ENCODE data around the gene MUS81. TPM values are rescaled to one million over a fixed set of nuclear protein-coding genes. Genes with fewer than 3 reads are reported as not detected.

The MUS81 gene
- total and polyA plus RNA-seq, 2 of the 13 experiments (the other 11 are each of a cell fraction or from before 2014, with no cell fraction given): 25.6 to 30.2 TPM

DNA sequence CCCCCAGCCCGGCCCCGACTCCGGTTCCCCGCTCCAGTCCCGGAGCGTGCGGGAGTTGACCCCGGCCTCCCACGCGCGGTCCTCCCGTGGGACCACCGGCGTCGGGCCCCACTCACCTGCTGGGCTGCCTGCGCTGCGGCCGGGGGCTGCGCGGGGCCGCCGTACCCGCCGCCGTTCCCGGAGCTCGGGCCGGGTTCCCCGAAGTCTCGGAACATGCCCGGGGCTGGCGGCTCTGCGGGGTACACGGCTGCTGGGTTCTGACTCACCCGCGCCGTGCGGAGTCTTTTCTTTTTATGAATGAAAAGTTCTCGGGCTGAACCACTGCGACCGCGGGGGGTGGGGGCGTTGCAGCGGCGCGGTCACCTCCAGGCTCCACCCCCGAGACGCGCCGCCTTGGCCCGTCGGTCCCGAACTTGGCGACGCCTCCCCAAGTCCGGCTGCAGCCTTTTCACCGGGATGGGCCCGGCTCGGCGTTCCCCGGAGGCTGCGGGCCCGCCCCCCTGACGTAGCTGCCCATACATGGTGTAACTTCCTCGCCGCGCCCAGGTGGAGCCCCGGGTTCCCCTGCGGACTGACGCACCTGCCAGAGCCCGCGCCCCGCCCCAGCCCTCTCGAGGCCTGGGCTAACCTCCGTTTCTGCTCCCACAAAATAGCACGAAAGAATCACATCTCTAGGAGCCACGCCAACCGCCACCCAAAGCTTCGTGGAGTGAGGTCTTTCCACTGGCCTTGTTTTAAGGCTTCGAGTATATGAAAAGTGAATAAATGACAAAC lies 40.1 kb downstream of the MUS81 start, which contains the start of gene FOSL1 (continued):
- TF ChIP-seq, protein P1, sequence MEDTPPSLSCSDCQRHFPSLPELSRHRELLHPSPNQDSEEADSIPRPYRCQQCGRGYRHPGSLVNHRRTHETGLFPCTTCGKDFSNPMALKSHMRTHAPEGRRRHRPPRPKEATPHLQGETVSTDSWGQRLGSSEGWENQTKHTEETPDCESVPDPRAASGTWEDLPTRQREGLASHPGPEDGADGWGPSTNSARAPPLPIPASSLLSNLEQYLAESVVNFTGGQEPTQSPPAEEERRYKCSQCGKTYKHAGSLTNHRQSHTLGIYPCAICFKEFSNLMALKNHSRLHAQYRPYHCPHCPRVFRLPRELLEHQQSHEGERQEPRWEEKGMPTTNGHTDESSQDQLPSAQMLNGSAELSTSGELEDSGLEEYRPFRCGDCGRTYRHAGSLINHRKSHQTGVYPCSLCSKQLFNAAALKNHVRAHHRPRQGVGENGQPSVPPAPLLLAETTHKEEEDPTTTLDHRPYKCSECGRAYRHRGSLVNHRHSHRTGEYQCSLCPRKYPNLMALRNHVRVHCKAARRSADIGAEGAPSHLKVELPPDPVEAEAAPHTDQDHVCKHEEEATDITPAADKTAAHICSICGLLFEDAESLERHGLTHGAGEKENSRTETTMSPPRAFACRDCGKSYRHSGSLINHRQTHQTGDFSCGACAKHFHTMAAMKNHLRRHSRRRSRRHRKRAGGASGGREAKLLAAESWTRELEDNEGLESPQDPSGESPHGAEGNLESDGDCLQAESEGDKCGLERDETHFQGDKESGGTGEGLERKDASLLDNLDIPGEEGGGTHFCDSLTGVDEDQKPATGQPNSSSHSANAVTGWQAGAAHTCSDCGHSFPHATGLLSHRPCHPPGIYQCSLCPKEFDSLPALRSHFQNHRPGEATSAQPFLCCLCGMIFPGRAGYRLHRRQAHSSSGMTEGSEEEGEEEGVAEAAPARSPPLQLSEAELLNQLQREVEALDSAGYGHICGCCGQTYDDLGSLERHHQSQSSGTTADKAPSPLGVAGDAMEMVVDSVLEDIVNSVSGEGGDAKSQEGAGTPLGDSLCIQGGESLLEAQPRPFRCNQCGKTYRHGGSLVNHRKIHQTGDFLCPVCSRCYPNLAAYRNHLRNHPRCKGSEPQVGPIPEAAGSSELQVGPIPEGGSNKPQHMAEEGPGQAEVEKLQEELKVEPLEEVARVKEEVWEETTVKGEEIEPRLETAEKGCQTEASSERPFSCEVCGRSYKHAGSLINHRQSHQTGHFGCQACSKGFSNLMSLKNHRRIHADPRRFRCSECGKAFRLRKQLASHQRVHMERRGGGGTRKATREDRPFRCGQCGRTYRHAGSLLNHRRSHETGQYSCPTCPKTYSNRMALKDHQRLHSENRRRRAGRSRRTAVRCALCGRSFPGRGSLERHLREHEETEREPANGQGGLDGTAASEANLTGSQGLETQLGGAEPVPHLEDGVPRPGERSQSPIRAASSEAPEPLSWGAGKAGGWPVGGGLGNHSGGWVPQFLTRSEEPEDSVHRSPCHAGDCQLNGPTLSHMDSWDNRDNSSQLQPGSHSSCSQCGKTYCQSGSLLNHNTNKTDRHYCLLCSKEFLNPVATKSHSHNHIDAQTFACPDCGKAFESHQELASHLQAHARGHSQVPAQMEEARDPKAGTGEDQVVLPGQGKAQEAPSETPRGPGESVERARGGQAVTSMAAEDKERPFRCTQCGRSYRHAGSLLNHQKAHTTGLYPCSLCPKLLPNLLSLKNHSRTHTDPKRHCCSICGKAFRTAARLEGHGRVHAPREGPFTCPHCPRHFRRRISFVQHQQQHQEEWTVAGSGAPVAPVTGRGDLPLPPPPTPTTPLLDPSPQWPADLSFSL (CRISPR knock-in tag; IDR thresholded peaks at IDR 0.05): no peak
- TF ChIP-seq CENPT (CRISPR knock-in tag; IDR thresholded peaks at IDR 0.05; ENCODE audit: low read depth) (no peak), KAT8 (CRISPR knock-in tag; IDR thresholded peaks at IDR 0.05) (no peak), HOXD1 (CRISPR knock-in tag; IDR thresholded peaks at IDR 0.05) (no peak), CBX1 (IDR thresholded peaks at IDR 0.05; ENCODE audit: low read depth) (no peak), SP5 (CRISPR knock-in tag; IDR thresholded peaks at IDR 0.05; ENCODE audit: borderline replicate concordance, low read depth) (peak; percentile 54; the same call in 1 of the 2 replicates), ZNF484 (CRISPR knock-in tag; IDR thresholded peaks at IDR 0.05; ENCODE audit: borderline replicate concordance, low read depth) (no peak), ATM (IDR thresholded peaks at IDR 0.05; ENCODE audit: borderline replicate concordance) (no peak), KMT2A (CRISPR knock-in tag; IDR thresholded peaks at IDR 0.05) (peak; percentile 37; the same call in 1 of the 2 replicates), NCOR1 (IDR thresholded peaks at IDR 0.05; ENCODE audit: borderline replicate concordance, low read length) (no peak), KAT2B (IDR thresholded peaks at IDR 0.05; ENCODE audit: borderline replicate concordance, low read depth, low read length) (no peak), NBN (conservative IDR thresholded peaks at IDR 0.05) (no peak), YEATS2 (CRISPR knock-in tag; IDR thresholded peaks at IDR 0.05; ENCODE audit: borderline replicate concordance) (peak; percentile 71; the same call in 1 of the 2 replicates), SALL2 (CRISPR knock-in tag; IDR thresholded peaks at IDR 0.05) (0 out of 2 replicates have a peak, but pooled peaks have one; percentile 35), RAD21 (CRISPR knock-in tag; IDR thresholded peaks at IDR 0.05) (peak; percentile 31; the same call in 1 of the 2 replicates), ZNF790 (CRISPR knock-in tag; IDR thresholded peaks at IDR 0.05; ENCODE audit: borderline replicate concordance) (no peak), POLR2AphosphoS5 (IDR thresholded peaks at IDR 0.05; ENCODE audit: low read depth, low read length) (peak; percentile 65)
- TF ChIP-seq, protein P2, sequence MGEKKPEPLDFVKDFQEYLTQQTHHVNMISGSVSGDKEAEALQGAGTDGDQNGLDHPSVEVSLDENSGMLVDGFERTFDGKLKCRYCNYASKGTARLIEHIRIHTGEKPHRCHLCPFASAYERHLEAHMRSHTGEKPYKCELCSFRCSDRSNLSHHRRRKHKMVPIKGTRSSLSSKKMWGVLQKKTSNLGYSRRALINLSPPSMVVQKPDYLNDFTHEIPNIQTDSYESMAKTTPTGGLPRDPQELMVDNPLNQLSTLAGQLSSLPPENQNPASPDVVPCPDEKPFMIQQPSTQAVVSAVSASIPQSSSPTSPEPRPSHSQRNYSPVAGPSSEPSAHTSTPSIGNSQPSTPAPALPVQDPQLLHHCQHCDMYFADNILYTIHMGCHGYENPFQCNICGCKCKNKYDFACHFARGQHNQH (CRISPR knock-in tag; IDR thresholded peaks at IDR 0.05): peak; percentile 62; the same call in 1 of the 2 replicates
- TF ChIP-seq, protein P3, sequence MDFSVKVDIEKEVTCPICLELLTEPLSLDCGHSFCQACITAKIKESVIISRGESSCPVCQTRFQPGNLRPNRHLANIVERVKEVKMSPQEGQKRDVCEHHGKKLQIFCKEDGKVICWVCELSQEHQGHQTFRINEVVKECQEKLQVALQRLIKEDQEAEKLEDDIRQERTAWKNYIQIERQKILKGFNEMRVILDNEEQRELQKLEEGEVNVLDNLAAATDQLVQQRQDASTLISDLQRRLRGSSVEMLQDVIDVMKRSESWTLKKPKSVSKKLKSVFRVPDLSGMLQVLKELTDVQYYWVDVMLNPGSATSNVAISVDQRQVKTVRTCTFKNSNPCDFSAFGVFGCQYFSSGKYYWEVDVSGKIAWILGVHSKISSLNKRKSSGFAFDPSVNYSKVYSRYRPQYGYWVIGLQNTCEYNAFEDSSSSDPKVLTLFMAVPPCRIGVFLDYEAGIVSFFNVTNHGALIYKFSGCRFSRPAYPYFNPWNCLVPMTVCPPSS (IDR thresholded peaks at IDR 0.05): no peak
- TF ChIP-seq, protein P4, sequence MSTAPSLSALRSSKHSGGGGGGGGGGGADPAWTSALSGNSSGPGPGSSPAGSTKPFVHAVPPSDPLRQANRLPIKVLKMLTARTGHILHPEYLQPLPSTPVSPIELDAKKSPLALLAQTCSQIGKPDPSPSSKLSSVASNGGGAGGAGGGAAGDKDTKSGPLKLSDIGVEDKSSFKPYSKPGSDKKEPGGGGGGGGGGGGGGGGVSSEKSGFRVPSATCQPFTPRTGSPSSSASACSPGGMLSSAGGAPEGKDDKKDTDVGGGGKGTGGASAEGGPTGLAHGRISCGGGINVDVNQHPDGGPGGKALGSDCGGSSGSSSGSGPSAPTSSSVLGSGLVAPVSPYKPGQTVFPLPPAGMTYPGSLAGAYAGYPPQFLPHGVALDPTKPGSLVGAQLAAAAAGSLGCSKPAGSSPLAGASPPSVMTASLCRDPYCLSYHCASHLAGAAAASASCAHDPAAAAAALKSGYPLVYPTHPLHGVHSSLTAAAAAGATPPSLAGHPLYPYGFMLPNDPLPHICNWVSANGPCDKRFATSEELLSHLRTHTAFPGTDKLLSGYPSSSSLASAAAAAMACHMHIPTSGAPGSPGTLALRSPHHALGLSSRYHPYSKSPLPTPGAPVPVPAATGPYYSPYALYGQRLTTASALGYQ (CRISPR knock-in tag; IDR thresholded peaks at IDR 0.05): peak; percentile 61

Measured in HepG2 (cell line).